Nephron progenitor cell (in vitro differentiated cells): ENCODE data around the gene UQCR10.

Experiments used
- DNase-seq: peaks from one replicate; pipeline ENCODE4 v3.0.0; 2021
- H3K27ac Mint-ChIP-seq: 2 replicates; pipeline ENCODE4 v1.8.0; 2021; ENCODE audit warnings: mild to moderate bottlenecking, moderate library complexity, mixed read lengths
- H3K27me3 Mint-ChIP-seq: 2 replicates; pipeline ENCODE4 v1.8.0; 2021; ENCODE audit warnings: mild to moderate bottlenecking, low read depth, mixed read lengths; ENCODE audit not compliant: poor library complexity
- H3K36me3 Mint-ChIP-seq: 2 replicates; pipeline ENCODE4 v1.8.0; 2021; ENCODE audit warnings: low read depth, mixed read lengths
- H3K4me1 Mint-ChIP-seq: 2 replicates; pipeline ENCODE4 v1.8.0; 2021; ENCODE audit warnings: mixed read lengths
- H3K4me3 Mint-ChIP-seq: 2 replicates; pipeline ENCODE4 v1.8.0; 2021; ENCODE audit warnings: mild to moderate bottlenecking, moderate library complexity, mixed read lengths
- H3K9me3 Mint-ChIP-seq: 2 replicates; pipeline ENCODE4 v1.8.0; 2021; ENCODE audit warnings: mild to moderate bottlenecking, moderate library complexity, mixed read lengths
- CTCF ChIP-seq: fragments of 200-600 bp; sonication (generic); IDR thresholded peaks from 2 replicates; pipeline ENCODE4 v1.5.0; 2021; ENCODE audit warnings: antibody characterized with exemption

UQCR10 gene

GRCh38 chr22:29795663-29796062, 28.5 kb downstream of the UQCR10 start:
- no peak overlapping the region for H3K4me3 Mint-ChIP-seq
- peaks cover 48% of the 10 kb centered on the region for H3K36me3 Mint-ChIP-seq
- no peaks in the 10 kb centered on the region for H3K4me1 Mint-ChIP-seq
- no peaks in the 10 kb centered on the region for H3K27me3 Mint-ChIP-seq
- H3K9me3 Mint-ChIP-seq, result no peaks in the 10 kb centered on the region
- H3K27ac Mint-ChIP-seq, result no peak overlapping the region
- DNase-seq, result no peak
- no peak for TF ChIP-seq CTCF

GRCh38 chr22:29797351-29797750, 30.2 kb downstream of the UQCR10 start:
- TF ChIP-seq CTCF, result no peak
- no peaks in the 10 kb centered on the region for H3K27me3 Mint-ChIP-seq

GRCh38 chr22:29798318-29798717, 31.1 kb downstream of the UQCR10 start:
- no peak overlapping the region for H3K27ac Mint-ChIP-seq
- peaks cover 8% of the 10 kb centered on the region for H3K4me1 Mint-ChIP-seq
- DNase-seq, result no peak
- no peak for TF ChIP-seq CTCF
- H3K36me3 Mint-ChIP-seq, result peaks cover 33% of the 10 kb centered on the region
- H3K27me3 Mint-ChIP-seq, result no peaks in the 10 kb centered on the region
- H3K9me3 Mint-ChIP-seq, result no peaks in the 10 kb centered on the region
- H3K4me3 Mint-ChIP-seq, result no peak overlapping the region

More at GRCh38 chr22:29797351-29797750, 30.2 kb downstream of the UQCR10 start:
- H3K36me3 Mint-ChIP-seq, result peaks cover 41% of the 10 kb centered on the region
- DNase-seq, result no peak
- no peak overlapping the region for H3K4me3 Mint-ChIP-seq
- peaks cover 8% of the 10 kb centered on the region for H3K4me1 Mint-ChIP-seq
- no peaks in the 10 kb centered on the region for H3K9me3 Mint-ChIP-seq
- H3K27ac Mint-ChIP-seq, result no peak overlapping the region

- no peak for TF ChIP-seq CTCF
- no peak overlapping the region for H3K27ac Mint-ChIP-seq
- DNase-seq, result no peak
- peaks cover 38% of the 10 kb centered on the region for H3K36me3 Mint-ChIP-seq
- H3K27me3 Mint-ChIP-seq, result no peaks in the 10 kb centered on the region
- no peaks in the 10 kb centered on the region for H3K9me3 Mint-ChIP-seq
- peaks cover 8% of the 10 kb centered on the region for H3K4me1 Mint-ChIP-seq
- H3K4me3 Mint-ChIP-seq, result no peak overlapping the region
Measured at GRCh38 chr22:29798801-29799200, 31.6 kb downstream of the UQCR10 start.

- Mint-ChIP-seq H3K4me3 (no peak overlapping the region), H3K9me3 (no peaks in the 10 kb centered on the region), H3K27me3 (no peaks in the 10 kb centered on the region), H3K4me1 (peaks cover 8% of the 10 kb centered on the region), H3K36me3 (peaks cover 42% of the 10 kb centered on the region), H3K27ac (no peak overlapping the region)
- TF ChIP-seq CTCF, result no peak
- no peak for DNase-seq
Measured at GRCh38 chr22:29799217-29799680, 32.1 kb downstream of the UQCR10 start.

GRCh38 chr22:29801153-29801552, 34.0 kb downstream of the UQCR10 start:
- Mint-ChIP-seq H3K27ac (no peak overlapping the region), H3K9me3 (no peaks in the 10 kb centered on the region), H3K27me3 (no peaks in the 10 kb centered on the region), H3K36me3 (peaks cover 57% of the 10 kb centered on the region), H3K4me1 (peaks cover 19% of the 10 kb centered on the region), H3K4me3 (no peak overlapping the region)
- DNase-seq, result no peak
- no peak for TF ChIP-seq CTCF
